Measurements from ENCODE around the gene HES4.

GRCh38 chr1:980602-981395 is 19.1 kb downstream of the HES4 start:
- TF ChIP-seq POLR2AphosphoS5 (IDR thresholded peaks at IDR 0.05; ENCODE audit: low read depth, low read length) (no peak), POLR2A (IDR thresholded peaks at IDR 0.05; ENCODE audit: low read depth, low read length) (no peak)
